NCI-H2029 treated with DMSO at 0.1 percent for 48 hours (cell line): Measurements from ENCODE around the gene HOOK2.
"Not testable (repeated sequence)": the region's sequence is repeated elsewhere in the genome, so short reads cannot be mapped to it uniquely, and the experiment has no call there.

ENCODE experiments used
- DNase-seq: peaks from one replicate; lab custom pipeline; 2025; lab: John Stamatoyannopoulos, UW

HOOK2 gene

GRCh38 chr19:12752056-12752781 lies 23.1 kb downstream of the HOOK2 start:
- DNase-seq = no peak

DNA sequence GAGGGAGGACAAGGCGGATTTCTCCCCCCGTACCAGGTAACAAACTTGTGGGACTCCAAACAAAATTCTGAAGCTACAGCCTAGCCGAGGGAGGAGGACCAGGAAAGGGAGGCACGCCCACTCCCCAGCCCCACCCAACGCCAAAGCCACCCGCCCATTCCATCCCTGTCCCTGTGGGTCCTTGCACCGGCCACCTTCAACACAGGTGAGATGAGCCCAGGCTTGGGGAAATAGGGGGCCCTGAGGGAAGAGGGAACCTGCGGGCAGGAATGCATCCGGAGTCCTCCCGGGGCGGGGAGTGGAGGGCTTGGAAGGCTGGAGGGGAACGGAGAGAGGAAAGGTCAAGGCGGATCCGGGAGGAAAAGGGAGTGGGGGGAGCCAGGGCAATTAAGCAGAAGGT lies 23.7 kb downstream of the HOOK2 start, which contains the start of gene BEST2:
BEST2 (plus strand) TSS at position 157 of the 400 bp plus-strand sequence. CDS start 802 bp downstream, outside the sequence.
- no peak for DNase-seq

DNA sequence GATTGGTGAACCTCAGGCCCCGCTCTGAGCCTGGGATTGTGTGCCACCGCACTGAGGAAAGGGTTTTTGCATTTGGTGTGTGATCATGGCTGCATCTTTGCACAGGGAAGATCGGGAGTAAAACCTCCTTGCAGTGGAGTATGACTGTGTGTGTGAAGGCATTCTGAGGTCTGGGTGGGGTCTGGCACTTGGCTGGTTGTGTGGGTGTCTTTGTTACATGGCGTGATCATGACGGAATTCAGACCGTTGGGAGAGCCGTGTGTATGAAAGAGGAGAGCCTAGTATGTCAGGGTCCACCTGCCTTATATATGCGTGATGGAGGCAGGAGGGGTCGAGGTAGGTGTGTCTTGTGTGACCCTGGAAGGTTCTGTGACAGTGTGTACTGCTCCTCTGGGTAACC lies 24.5 kb downstream of the HOOK2 start:
- DNase-seq = no peak

- DNase-seq = no peak
These were observed 25.3 kb downstream of the HOOK2 start for GRCh38 chr19:12749938-12750521.

GRCh38 chr19:12748489-12748888 lies 26.9 kb downstream of the HOOK2 start:
- no peak for DNase-seq

DNA sequence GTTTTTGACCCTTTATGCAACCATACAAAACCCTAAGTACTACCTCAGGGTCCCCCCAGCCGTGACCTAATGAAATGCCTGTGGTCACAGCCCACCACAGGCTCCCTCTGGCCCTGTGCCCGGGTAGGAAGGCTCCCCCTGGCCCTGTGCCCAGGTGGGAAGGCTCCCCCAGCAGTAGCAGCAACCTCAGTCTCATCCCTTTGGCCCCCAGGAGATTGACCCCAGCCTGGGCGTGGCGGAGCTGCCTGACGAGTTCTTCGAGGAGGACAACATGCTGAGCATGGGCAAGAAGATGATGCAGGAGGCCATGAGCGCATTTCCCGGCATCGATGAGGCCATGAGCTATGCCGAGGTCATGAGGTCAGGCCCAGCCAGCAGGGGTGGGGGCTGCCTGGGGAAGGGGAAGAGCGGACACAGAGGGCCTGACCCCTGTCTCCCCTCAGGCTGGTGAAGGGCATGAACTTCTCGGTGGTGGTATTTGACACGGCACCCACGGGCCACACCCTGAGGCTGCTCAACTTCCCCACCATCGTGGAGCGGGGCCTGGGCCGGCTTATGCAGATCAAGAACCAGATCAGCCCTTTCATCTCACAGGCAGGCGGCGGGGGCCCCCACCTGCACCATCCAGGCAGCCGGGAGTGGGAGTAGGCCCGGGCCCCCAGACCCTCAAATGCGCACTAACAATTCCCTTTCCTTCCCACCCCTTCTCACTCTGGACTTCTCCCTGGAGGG lies 30.0 kb downstream of the HOOK2 start:
- no peak for DNase-seq

- no peak for DNase-seq
These were observed 37.5 kb downstream of the HOOK2 start for GRCh38 chr19:12737835-12738351.

DNA sequence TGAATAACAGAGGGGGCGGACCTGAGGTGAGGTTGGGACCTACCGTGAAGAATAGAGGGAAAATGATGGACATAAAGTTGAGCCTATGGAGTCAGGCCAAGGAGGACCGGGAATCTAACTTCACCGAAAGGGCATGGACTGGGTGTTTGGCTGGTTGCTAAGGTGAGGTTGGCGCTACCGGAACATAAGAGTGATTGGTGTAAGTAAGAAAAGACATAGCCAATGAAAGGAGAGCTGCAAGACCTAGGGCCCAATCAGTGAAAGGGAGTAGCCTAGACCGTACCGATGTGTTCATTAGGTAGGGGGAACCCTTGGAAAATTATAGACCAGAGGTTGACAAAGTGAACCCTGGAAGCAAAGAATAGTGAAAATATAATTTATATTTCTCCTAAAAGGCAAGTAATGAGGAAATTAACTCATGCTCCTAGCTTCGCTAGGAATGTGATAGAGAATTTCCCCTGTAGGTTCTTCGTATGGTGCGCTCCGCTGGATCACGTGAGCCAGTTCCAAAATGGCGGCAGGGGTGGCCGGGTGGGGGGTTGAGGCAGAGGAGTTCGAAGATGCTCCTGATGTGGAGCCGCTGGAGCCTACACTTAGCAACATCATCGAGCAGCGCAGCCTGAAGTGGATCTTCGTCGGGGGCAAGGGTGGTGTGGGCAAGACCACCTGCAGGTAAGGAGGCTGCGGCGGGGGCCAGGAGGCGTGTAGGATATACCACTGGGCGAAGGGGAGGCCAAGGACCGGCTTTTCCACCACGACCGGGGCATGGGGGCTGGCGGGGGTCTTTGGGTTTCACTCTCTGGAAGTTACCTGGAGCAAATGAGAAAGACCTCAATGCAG lies 38.1 kb downstream of the HOOK2 start, which contains the start of gene GET3:
GET3 (plus strand) TSS at position 503 of the 840 bp plus-strand sequence; CDS start at position 512, 9 bp downstream.
- DNase-seq = peak; percentile 99

- no peak for DNase-seq
These were observed 41.8 kb downstream of the HOOK2 start for GRCh38 chr19:12733369-12734214.

DNA sequence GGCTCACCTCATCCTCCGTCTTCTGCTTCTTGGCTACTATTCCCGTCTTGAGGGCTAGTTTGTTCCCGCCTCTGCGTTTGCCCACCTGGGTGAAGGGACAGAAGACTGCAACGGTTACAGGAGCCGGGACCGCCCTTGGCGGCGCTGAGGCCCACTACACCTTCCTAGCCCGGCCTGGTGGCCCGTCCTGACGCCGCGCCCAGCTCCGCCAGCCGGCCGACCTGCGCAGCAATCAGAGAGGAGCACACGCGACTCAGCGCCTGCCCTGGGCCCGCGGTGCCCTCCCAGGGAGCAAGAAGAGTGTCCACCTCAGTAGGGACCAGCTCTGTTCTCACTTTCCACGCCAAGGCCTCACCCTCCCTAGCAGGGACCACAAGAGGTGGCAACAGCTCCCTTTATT lies 44.0 kb downstream of the HOOK2 start:
- no peak for DNase-seq

DNA sequence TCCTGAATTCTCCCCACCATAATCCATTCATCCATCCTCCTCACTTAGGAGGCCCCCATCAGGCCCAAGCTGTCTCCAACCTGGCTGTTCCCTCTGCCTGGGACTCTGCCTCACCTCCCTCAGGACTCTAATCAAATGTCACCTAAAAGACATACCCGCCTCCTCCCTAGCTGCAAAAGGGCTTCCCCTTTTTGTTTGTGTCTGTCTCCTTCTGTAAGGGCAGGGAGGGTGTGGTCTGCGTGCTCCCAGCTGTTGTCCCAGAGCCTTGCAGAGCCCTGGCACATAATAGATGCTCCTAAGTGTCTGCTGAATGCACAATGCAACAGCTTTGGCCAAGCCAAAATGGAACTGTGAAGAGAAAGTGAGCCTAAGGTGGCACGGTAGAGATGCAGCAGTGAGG lies 45.3 kb downstream of the HOOK2 start:
- DNase-seq = no peak

DNA sequence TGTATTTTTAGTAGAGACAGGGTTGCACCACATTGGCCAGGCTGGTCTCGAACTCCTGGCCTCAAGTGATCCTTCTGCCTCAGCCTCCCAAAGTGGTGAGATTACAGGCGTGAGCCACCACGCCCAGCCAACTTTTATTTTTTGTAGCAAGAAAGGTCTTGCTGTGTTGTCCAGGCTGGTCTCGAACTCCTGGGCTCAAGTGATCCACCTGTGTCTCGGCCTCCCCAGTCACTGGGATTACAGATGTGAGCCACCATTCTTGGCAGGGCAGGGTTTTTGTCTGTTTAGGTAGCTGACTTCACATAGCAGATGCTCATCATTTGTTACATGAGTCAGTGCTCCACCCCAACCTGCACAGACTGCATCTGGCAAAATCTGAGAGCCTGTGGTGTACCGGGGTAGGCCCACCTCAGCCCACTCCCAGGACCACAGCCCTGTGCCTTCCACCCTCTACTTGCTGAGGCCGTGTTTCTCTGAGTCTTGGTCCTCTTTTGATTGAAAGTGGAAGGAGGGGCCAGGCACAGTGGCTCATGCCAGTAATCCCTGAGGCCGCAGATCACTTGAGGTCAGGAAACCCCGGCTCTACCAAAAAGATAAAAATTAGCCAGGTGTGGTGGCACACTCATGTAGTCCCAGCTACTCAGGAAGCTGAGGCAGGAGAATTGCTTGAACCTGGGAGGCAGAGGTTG lies 47.5 kb downstream of the HOOK2 start:
- no peak for DNase-seq

GRCh38 chr19:12726988-12727316 lies 48.4 kb downstream of the HOOK2 start:
- DNase-seq = no peak

DNA sequence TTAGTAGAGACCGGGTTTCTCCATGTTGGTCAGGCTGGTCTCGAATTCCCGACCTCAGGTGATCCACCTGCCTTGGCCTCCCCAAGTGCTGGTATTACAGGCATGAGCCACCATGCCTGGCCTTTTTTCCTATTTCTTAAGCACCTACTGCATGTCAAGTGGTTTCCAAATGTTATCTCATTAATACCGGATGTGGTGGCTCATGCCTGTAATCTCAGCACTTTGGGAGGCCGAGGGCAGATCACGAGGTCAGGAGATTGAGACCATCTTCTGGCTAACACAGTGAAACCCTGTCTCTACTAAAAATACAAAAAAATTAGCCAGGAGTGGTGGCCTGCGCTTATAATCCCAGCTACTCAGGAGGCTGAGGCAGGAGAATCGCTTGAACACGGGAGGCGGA lies 49.7 kb downstream of the HOOK2 start:
- not testable (repeated sequence) for DNase-seq

DNA sequence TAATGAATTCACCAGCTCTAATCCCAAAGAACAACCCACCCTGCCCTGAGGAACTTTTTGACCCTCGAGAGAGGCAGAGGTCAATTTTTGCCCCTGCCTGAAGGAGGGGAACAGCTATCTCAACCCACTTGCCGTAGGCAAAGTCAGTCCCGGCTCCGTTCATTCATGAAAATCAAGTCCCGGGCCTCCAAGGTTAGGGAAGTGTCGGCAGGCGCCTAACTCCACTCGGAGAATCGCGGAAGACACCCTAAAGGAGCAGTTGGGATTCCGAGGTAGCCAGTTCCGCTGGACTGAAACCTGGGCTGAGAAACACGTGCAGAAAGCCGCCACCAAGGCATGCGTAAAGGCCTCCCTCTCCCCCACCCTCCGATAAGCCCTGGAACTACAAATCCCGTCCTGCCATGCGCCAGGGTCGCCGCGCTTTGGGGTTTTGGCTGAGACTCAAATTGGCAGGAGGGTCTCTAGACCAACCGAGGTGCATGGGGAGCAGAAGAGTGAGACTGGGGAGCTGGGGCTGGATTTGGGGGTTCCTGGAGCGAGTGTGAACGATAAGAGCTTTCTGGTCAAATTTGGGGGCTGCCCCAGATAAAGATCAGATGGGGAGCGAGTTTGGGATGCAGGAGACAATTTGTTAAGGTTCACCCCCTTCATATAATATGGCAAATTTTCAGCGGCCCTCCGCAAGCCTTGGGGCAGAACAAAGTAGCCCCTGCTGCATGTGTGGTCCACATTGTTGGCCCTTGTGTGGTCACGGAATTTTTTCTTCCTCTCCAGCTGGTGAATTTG lies 51.5 kb downstream of the HOOK2 start, which contains the start of gene TNPO2:
TNPO2 (minus strand) TSS at position 292 of the 786 bp plus-strand sequence. CDS start 2,955 bp downstream, outside the sequence.
- DNase-seq = peak; percentile 57

- DNase-seq = no peak
These were observed 52.0 kb downstream of the HOOK2 start for GRCh38 chr19:12723381-12723640.

DNA sequence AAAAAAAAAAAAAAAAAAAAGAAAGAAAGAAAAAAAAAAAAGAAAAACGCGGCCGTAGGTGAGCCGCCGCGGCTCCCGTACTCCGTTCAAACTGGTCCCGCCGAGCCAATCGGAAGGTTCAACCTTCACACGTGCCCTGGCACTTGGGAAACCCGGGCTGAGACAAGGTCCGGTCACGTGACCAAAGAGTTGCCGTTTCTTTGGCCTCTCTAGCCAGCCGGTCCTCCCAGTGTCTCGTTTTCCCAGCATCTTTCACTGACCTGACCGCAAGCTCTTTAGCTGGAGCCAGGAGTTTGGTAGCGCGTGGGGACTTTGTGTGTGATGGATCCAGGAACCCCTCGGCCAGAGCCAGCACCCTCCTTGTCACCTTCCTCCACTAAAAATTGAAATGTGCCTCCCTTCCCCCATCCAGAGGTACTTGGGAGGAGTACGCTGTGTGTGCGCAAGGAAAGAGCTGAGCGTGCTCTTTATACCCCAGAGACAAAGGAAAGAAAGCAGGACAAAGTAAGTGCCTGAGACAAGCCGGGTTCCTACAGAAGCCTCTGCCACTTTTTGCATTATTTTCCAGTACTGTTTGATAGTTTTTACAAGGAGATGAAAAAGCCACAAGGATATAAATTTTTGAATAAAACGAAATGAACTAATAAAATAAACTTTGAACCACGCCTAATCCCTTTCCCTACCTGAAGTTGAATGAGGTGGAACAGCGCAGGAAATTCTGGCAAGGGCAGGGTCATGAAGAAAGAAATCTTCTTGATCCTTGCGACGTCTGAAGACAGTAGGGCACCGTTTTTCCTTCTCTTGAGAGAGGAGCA lies 52.6 kb downstream of the HOOK2 start:
- peak; percentile 91 for DNase-seq

GRCh38 chr19:12721656-12722565 lies 53.4 kb downstream of the HOOK2 start:
- DNase-seq = no peak
